OCI-LY7 (cell line): ENCODE results near the gene ACBD6. TPM values are rescaled to one million over a fixed set of nuclear protein-coding genes. Genes with fewer than 3 reads are reported as not detected.

Source experiments
- BruUV-seq: library from RNA; stranded (reverse); fragments of 400-500 nt; replicated peaks from 2 replicates; lab custom pipeline; 2021; lab: Mats Ljungman, UMichigan
- CTCF ChIA-PET: fragments of 300-600 bp; sonication (Branson Sonifier 250); formaldehyde crosslinking; loops from one replicate; lab custom pipeline; 2022; ENCODE audit warnings: antibody characterized with exemption; ENCODE audit not compliant: unreplicated experiment; lab: Charles Lee
- POLR2A ChIA-PET: fragments of 300-600 bp; sonication (Branson Sonifier 250); formaldehyde crosslinking; loops from one replicate; lab custom pipeline; 2022; ENCODE audit warnings: antibody characterized with exemption; lab: Charles Lee
- DNase-seq: peaks from one replicate; pipeline ENCODE4 v3.0.0-alpha.2; 2015; ENCODE audit warnings: low spot score
- H2AFZ ChIP-seq: fragments of 200-600 bp; sonication (generic), shearing (Covaris generic); 2 replicates; pipeline ENCODE4 v1.6.1; 2014; ENCODE audit warnings: mild to moderate bottlenecking, antibody characterized with exemption, low read length, moderate library complexity
- H3K27ac ChIP-seq: fragments of 200-600 bp; sonication (generic); 2 replicates; pipeline ENCODE4 v1.5.1; 2014; ENCODE audit warnings: mixed run types, low read depth, mild to moderate bottlenecking, moderate library complexity, low read length, inconsistent platforms; ENCODE audit not compliant: poor library complexity, severe bottlenecking
- H3K36me3 ChIP-seq: fragments of 200-600 bp; sonication (generic); 2 replicates; pipeline ENCODE4 v1.6.1; 2014; ENCODE audit warnings: mild to moderate bottlenecking, antibody characterized with exemption, low read length, moderate library complexity, mixed read lengths; ENCODE audit not compliant: insufficient read depth
- H3K4me1 ChIP-seq: fragments of 200-600 bp; sonication (generic); 2 replicates; pipeline ENCODE4 v1.5.1; 2014; ENCODE audit warnings: mild to moderate bottlenecking, low read length; ENCODE audit not compliant: insufficient read depth, poor library complexity, severe bottlenecking
- H3K4me2 ChIP-seq: fragments of 200-600 bp; sonication (generic); 2 replicates; pipeline ENCODE4 v1.6.1; 2014; ENCODE audit warnings: mild to moderate bottlenecking, low read length
- H3K4me3 ChIP-seq: fragments of 200-600 bp; sonication (generic); 2 replicates; pipeline ENCODE4 v1.5.1; 2014; ENCODE audit warnings: mild to moderate bottlenecking, low read depth, low read length; ENCODE audit not compliant: poor library complexity, severe bottlenecking
- H3K79me2 ChIP-seq: fragments of 200-600 bp; sonication (generic); 2 replicates; pipeline ENCODE4 v1.6.1; 2016; ENCODE audit warnings: low read depth, mild to moderate bottlenecking, low read length, moderate library complexity, mixed read lengths; ENCODE audit not compliant: insufficient read depth
- H3K9me2 ChIP-seq: fragments of 200-600 bp; sonication (generic); 2 replicates; pipeline ENCODE4 v1.6.1; 2016; ENCODE audit warnings: mild to moderate bottlenecking, low read length, mixed read lengths; ENCODE audit not compliant: insufficient read depth
- H3K9me3 ChIP-seq: fragments of 200-600 bp; sonication (generic); 2 replicates; pipeline ENCODE4 v1.6.1; 2014; ENCODE audit warnings: mild to moderate bottlenecking, mixed run types, low read length, mixed read lengths
- H4K20me1 ChIP-seq: fragments of 200-600 bp; sonication (generic); 2 replicates; pipeline ENCODE4 v1.6.1; 2014; ENCODE audit warnings: mild to moderate bottlenecking, antibody characterized with exemption, low read length, moderate library complexity, mixed read lengths; ENCODE audit not compliant: insufficient read depth
- EZH2phosphoT487 ChIP-seq: fragments of 200-600 bp; sonication (generic); IDR thresholded peaks from 2 replicates; pipeline ENCODE4 v1.6.1; 2018; ENCODE audit warnings: low read depth, borderline replicate concordance, mild to moderate bottlenecking, mixed run types, antibody characterized with exemption, low read length, moderate library complexity, mixed read lengths
- intact Hi-C: fragments of 100-400 bp; cut with micrococcal nuclease; formaldehyde crosslinking; loops from one replicate; pipeline ENCODE4 v1.10.0; 2022; ENCODE audit not compliant: unreplicated experiment
- total RNA-seq, 2 experiments: library from RNA; depleted of rRNA in 1 of 2; stranded (reverse); fragments of >200 nt in 1 of 2; shearing (Covaris generic) in 1 of 2; gene quantifications; 2 replicates each; pipeline ENCODE4 v1.2.3, GENCODE V29; 2014 to 2022
- TF ChIP-seq, protein P1 (sequence below): fragments of 200-600 bp; sonication (generic); conservative IDR thresholded peaks from 2 replicates; pipeline ENCODE4 v1.5.1; 2014; ENCODE audit warnings: mild to moderate bottlenecking, antibody characterized with exemption, low read length, moderate library complexity, mixed read lengths

Gene ACBD6
- total RNA-seq, 2 experiments from 2014 or later, result 61.2 to 78.4 TPM

GRCh38 chr1:180392427-180393145 lies 109.8 kb downstream of the ACBD6 start:
- H3K4me3 ChIP-seq, result no peak overlapping the region
- H3K9me2 ChIP-seq, result no peaks in the 10 kb centered on the region
- no peak overlapping the region for H3K4me2 ChIP-seq
- CTCF ChIA-PET, result no interaction called here
- no peak for TF ChIP-seq EZH2phosphoT487
- TF ChIP-seq, protein P1, sequence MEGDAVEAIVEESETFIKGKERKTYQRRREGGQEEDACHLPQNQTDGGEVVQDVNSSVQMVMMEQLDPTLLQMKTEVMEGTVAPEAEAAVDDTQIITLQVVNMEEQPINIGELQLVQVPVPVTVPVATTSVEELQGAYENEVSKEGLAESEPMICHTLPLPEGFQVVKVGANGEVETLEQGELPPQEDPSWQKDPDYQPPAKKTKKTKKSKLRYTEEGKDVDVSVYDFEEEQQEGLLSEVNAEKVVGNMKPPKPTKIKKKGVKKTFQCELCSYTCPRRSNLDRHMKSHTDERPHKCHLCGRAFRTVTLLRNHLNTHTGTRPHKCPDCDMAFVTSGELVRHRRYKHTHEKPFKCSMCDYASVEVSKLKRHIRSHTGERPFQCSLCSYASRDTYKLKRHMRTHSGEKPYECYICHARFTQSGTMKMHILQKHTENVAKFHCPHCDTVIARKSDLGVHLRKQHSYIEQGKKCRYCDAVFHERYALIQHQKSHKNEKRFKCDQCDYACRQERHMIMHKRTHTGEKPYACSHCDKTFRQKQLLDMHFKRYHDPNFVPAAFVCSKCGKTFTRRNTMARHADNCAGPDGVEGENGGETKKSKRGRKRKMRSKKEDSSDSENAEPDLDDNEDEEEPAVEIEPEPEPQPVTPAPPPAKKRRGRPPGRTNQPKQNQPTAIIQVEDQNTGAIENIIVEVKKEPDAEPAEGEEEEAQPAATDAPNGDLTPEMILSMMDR, result no peak
- no peaks in the 10 kb centered on the region for H4K20me1 ChIP-seq
- H3K9me3 ChIP-seq, result no peaks in the 10 kb centered on the region
- BruUV-seq, result no TSS peak
- intact Hi-C loops, result no loop called here
- no peak for DNase-seq
- peaks cover 45% of the 10 kb centered on the region for H3K36me3 ChIP-seq
- POLR2A ChIA-PET, result interaction anchor here (0.6 kb wide), 2 partner anchors 14 to 991 kb away, joined by 3 read pairs; no protein-coding TSS in a partner anchor
- no peaks in the 10 kb centered on the region for H3K4me1 ChIP-seq
- H3K27ac ChIP-seq, result no peak overlapping the region
- peaks cover 5% of the 10 kb centered on the region; the same call in 1 of the 2 replicates for H3K79me2 ChIP-seq
- H2AFZ ChIP-seq, result no peak overlapping the region

DNA sequence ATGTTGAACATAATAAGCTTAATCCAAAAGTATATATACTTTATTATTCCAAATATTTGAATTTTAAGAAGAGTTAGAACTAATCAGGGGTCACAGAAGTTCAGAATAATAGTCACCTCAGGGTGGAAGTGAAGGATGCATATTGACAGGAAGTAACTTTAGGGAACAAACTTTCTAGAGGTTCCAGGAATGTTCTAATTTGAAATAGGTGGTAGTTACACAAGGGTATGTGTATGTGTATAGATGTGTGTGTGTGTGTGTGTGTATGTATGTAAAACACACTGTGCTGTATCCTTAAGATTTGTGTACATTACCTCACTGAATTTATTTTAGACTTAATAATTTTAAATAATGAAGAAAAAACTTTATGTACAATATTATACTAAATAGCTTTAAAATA lies 110.4 kb downstream of the ACBD6 start:
- peaks cover 5% of the 10 kb centered on the region; the same call in 1 of the 2 replicates for H3K79me2 ChIP-seq
- H3K9me3 ChIP-seq, result no peaks in the 10 kb centered on the region
- H2AFZ ChIP-seq, result no peak overlapping the region
- H3K9me2 ChIP-seq, result no peaks in the 10 kb centered on the region
- no peak overlapping the region for H3K27ac ChIP-seq
- peaks cover 46% of the 10 kb centered on the region for H3K36me3 ChIP-seq
- POLR2A ChIA-PET, result interaction anchor here (0.6 kb wide), 2 partner anchors 15 to 990 kb away, joined by 3 read pairs; no protein-coding TSS in a partner anchor
- H3K4me1 ChIP-seq, result no peaks in the 10 kb centered on the region
- CTCF ChIA-PET, result no interaction called here
- no TSS peak for BruUV-seq
- intact Hi-C loops, result no loop called here
- TF ChIP-seq, protein P1, result no peak
- no peak for TF ChIP-seq EZH2phosphoT487
- no peak for DNase-seq
- no peak overlapping the region for H3K4me3 ChIP-seq
- H3K4me2 ChIP-seq, result no peak overlapping the region
- H4K20me1 ChIP-seq, result no peaks in the 10 kb centered on the region

- peaks cover 18% of the 10 kb centered on the region for H3K9me3 ChIP-seq
- CTCF ChIA-PET, result no interaction called here
- BruUV-seq, result no TSS peak
- H3K4me2 ChIP-seq, result no peak overlapping the region
- intact Hi-C loops, result no loop called here
- no peak for DNase-seq
- no peaks in the 10 kb centered on the region for H4K20me1 ChIP-seq
- no peaks in the 10 kb centered on the region for H3K4me1 ChIP-seq
- no peaks in the 10 kb centered on the region for H3K9me2 ChIP-seq
- POLR2A ChIA-PET, result interaction anchor here (1.1 kb wide), 1 partner anchor 112 kb away, joined by 3 read pairs; no protein-coding TSS in a partner anchor
- H3K79me2 ChIP-seq, result peaks cover 5% of the 10 kb centered on the region; the same call in 1 of the 2 replicates
- H2AFZ ChIP-seq, result no peak overlapping the region
- H3K27ac ChIP-seq, result no peak overlapping the region
- peaks cover 10% of the 10 kb centered on the region for H3K36me3 ChIP-seq
- no peak overlapping the region for H3K4me3 ChIP-seq
- TF ChIP-seq, protein P1, result no peak
- TF ChIP-seq EZH2phosphoT487, result no peak
Measured at GRCh38 chr1:180387413-180387812, 115.0 kb downstream of the ACBD6 start.
